Peyer's patch (tissue), 4 donors: ENCODE measurements around the gene STMN3. TPM values are rescaled to one million over a fixed set of nuclear protein-coding genes. Genes with fewer than 3 reads are reported as not detected.

ENCODE experiments used
- DNase-seq, 3 donors: peaks; one replicate each; pipeline ENCODE4 v3.0.0-alpha.2; 2017 to 2019
- H3K27ac ChIP-seq, 4 donors: fragments of 200-600 bp; sonication (generic); one replicate each; pipeline ENCODE4 v1.5.1; 2016 to 2019
- H3K27me3 ChIP-seq, 2 donors: fragments of 200-600 bp; sonication (generic); one replicate each; pipeline ENCODE4 v1.5.1; 2019
- H3K36me3 ChIP-seq, 3 donors: fragments of 200-600 bp; sonication (generic); one replicate each; pipeline ENCODE4 v1.5.1; 2016 to 2019
- H3K4me1 ChIP-seq, 4 donors: fragments of 200-600 bp; sonication (generic); one replicate each; pipeline ENCODE4 v1.5.1; 2016 to 2019
- H3K4me3 ChIP-seq, 4 donors: fragments of 200-600 bp; sonication (generic); 1 replicate in 3 of 4; 2 replicates in 1 of 4; pipeline ENCODE4 v1.5.1; 2016 to 2019; ENCODE audit warnings: mild to moderate bottlenecking in 1 of 4
- H3K9me3 ChIP-seq, 4 donors: fragments of 200-600 bp; sonication (generic); one replicate each; pipeline ENCODE4 v1.5.1; 2016 to 2019; ENCODE audit warnings: mild to moderate bottlenecking in 1 of 4
- POLR2A ChIP-seq, 2 donors: fragments of 450-650 bp; IDR thresholded peaks; one replicate each; pipeline ENCODE4 v1.5.1; 2017; ENCODE audit warnings: antibody characterized with exemption in 2 of 2, mild to moderate bottlenecking in 2 of 2, moderate library complexity in 2 of 2
- total RNA-seq, 4 donors: library from RNA; depleted of rRNA; stranded (reverse); fragments of >200 nt; gene quantifications; one replicate each; pipeline ENCODE4 v1.1.0, GENCODE V29; 2016
- TF ChIP-seq, protein P1 (sequence below), 6 experiments: fragments of 450-650 bp in 4 of 6; fragments of 200-600 bp in 2 of 6; sonication (generic) in 1 of 6; IDR thresholded peaks; one replicate each; pipeline ENCODE4 v1.5.1; 2017 to 2019; ENCODE audit warnings: antibody characterized with exemption in 6 of 6, mild to moderate bottlenecking in 3 of 6, moderate library complexity in 1 of 6

Gene STMN3
- total RNA-seq, 4 donors from 2014 or later: 3.4 to 23.1 (median 5.6) TPM

DNA sequence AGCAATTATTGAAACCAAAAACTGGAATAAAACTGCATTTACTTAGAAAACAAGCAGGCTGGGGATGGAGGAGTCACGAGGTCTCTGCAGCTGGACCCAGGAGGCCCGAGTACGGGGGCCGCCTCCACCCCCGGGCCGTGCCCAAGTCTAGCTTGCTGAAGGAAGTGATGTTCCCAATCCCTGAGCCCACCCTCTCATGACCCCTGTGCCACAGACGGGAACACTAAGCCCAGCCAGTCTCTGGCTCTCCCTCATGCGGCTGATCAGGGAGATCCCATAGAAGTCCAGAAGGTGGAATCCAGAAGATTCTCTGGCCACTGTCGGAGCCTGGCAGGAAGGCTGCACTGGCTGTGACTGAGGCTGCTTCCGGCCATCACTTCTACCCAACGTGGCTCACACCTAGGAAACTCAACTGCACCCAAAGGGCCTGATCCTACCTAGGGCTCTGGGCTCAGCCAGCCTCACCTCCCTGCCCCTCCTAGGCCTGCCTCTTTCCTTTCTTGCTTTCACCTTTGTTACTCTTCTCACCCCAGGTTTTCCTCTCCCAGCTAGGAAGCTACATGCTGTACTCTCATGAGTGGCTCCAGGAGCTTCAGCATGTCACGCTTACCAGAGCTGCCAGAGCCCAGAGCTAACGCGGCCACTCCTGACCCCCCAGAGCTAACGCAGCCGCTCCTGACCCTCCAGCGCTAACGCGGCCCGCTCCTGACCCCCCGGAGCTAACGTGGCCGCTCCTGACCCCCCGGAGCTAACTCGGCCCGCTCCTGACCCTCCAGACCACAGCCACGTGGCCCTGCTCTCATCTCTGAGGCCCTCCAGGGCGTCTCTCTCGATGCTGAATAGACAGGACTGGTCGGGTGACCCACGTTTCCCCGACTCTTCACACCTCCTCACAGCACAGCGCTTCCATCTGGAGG is 54.5 kb downstream of the STMN3 start:
- Histone ChIP-seq H3K4me1 (no peaks in the 10 kb centered on the region), H3K4me3 (no peak overlapping the region), H3K36me3 (peaks cover 0 to 87% (median 3%) of the 10 kb centered on the region in 3 donors), H3K9me3 (no peaks in the 10 kb centered on the region), H3K27me3 (no peaks in the 10 kb centered on the region), H3K27ac (no peak overlapping the region)
- TF ChIP-seq POLR2A (IDR thresholded peaks at IDR 0.05): no peak
- TF ChIP-seq, protein P1, sequence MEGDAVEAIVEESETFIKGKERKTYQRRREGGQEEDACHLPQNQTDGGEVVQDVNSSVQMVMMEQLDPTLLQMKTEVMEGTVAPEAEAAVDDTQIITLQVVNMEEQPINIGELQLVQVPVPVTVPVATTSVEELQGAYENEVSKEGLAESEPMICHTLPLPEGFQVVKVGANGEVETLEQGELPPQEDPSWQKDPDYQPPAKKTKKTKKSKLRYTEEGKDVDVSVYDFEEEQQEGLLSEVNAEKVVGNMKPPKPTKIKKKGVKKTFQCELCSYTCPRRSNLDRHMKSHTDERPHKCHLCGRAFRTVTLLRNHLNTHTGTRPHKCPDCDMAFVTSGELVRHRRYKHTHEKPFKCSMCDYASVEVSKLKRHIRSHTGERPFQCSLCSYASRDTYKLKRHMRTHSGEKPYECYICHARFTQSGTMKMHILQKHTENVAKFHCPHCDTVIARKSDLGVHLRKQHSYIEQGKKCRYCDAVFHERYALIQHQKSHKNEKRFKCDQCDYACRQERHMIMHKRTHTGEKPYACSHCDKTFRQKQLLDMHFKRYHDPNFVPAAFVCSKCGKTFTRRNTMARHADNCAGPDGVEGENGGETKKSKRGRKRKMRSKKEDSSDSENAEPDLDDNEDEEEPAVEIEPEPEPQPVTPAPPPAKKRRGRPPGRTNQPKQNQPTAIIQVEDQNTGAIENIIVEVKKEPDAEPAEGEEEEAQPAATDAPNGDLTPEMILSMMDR (IDR thresholded peaks at IDR 0.05): no peak
- DNase-seq: no peak

DNA sequence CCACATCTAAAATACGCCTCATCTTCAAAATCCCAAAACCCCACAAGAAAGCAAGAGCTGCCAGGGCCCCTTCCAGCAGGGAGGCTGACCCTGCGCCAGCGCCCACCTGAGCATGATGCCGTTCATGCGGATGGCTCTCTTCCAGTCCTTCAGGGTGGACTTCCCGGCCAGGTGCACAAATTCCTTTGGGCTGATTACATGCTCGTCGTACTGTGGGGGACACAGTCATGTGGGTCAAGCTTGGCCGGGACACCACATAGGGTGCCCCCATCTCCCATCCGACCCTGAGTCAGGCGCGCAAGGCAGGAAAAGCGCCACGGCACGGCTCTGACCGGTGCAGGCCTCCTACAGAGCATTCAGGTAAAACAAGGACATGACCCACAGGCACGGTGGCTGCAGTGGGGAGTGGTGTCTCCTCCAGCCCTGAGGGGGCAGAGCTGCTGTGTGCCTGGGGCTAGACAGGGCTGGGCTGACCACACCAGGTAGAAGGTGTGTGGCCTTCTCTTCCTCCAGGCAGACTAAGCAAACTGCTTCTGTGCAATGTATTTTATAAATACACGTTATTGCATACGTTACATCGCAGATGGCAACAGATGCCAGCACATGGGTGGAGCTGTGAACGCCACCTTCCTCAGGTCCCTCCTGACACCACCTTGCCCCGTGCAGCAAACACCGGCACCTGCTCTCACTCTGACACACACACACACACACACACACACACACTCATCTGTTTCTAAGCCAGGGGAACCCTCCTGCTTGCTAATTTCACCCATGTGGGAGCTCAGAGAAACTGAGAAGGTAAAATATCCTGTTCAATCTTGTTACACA is 55.4 kb downstream of the STMN3 start:
- TF ChIP-seq, protein P1 (IDR thresholded peaks at IDR 0.05): no peak
- TF ChIP-seq POLR2A (IDR thresholded peaks at IDR 0.05): no peak
- Histone ChIP-seq H3K27ac (no peak overlapping the region), H3K9me3 (no peaks in the 10 kb centered on the region), H3K27me3 (no peaks in the 10 kb centered on the region), H3K4me3 (no peak overlapping the region), H3K4me1 (no peaks in the 10 kb centered on the region), H3K36me3 (peaks cover 0 to 89% (median 1%) of the 10 kb centered on the region in 3 donors)
- DNase-seq: no peak

DNA sequence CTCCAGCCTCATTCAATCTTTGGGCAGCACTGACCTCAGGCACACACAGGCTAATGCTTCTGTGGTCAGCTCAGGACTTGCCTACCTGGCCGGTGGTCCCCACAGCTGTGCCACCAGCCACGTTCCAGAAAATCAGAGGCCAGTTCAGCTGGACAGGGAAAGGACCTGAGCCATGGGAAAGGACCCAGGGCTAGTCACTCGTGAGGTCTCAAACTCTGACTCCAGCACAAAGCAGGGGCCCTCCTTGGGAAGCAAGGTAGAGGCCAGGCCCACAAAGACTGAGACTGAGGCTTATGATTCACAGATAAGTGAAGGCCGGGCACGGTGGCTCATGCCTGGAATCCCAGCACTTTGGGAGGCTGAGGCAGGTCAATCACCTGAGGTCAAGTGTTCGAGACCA is 56.8 kb downstream of the STMN3 start:
- no peak overlapping the region for H3K27ac ChIP-seq
- no peaks in the 10 kb centered on the region for H3K9me3 ChIP-seq
- DNase-seq: no peak
- H3K4me1 ChIP-seq: no peaks in the 10 kb centered on the region
- peaks cover 0 to 89% (median 0%) of the 10 kb centered on the region in 3 donors for H3K36me3 ChIP-seq
- TF ChIP-seq, protein P1 (IDR thresholded peaks at IDR 0.05): no peak
- TF ChIP-seq POLR2A (IDR thresholded peaks at IDR 0.05): no peak
- H3K4me3 ChIP-seq: no peak overlapping the region
- H3K27me3 ChIP-seq: no peaks in the 10 kb centered on the region

DNA sequence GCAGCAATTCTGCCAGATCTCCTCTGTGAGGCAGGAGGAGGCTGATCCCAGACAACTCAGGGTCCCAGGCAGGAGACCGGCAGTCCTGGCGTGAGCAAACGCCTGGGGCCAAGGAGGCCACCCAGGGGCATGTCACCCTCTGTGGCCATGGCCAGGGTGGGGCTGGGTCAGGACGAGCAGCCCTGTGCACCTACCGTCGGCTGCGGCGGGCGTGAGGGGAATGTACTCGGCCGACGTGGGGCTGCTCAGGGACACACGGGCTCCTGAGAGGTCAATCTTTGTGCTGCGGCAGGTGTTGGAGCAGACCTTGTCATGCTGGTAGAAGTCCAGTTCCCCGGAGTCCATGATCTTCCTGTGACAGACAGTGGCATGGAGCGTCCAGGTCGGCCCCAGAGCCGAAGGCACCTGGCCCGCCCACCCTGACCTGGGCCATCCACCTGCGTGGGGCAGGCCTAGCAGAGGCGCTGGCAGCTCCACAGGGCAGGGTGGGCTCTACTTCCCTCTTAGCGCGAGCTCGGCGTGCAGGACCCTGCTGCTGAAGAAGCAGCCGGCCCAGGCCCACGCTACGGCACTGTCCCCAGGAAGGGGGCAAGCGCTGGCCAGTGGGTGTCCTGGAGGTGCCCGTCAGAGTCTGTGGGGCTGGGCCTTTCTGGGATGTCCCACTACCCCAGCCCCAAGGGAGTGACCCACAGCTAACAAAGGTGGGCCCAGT is 57.7 kb downstream of the STMN3 start:
- Histone ChIP-seq H3K27me3 (no peaks in the 10 kb centered on the region), H3K4me1 (no peaks in the 10 kb centered on the region), H3K36me3 (peaks cover 0 to 87% (median 0%) of the 10 kb centered on the region in 3 donors), H3K9me3 (no peaks in the 10 kb centered on the region), H3K4me3 (no peak overlapping the region), H3K27ac (no peak overlapping the region)
- TF ChIP-seq, protein P1 (IDR thresholded peaks at IDR 0.05): no peak
- no peak for TF ChIP-seq POLR2A (IDR thresholded peaks at IDR 0.05)
- no peak for DNase-seq

DNA sequence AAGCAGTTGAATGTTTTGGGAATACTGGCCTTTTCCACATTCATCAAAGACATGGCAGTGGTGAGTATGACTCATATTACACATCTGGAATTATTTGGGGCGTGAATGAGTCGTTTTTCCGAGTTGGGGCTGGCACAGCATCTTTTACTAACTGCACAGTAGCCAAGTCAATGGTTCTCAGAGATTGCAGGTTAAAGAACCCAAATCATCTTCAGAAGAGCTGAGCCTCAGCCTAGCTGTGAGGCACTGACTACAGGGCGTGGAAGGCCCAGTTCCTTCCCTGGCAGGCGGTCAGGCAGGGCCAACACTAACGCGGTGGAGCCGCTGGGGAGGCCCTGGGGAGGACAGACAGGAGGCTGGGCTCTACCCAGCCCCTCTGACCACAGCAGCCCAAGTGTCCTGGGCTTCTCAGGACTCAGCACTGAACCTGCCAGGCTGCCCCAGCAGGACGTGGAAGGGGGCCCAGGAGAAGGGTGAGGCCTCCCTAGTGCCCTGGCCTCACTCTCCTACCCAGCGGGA is 59.1 kb downstream of the STMN3 start:
- TF ChIP-seq, protein P1 (IDR thresholded peaks at IDR 0.05): no peak
- no peak for TF ChIP-seq POLR2A (IDR thresholded peaks at IDR 0.05)
- H3K9me3 ChIP-seq: no peaks in the 10 kb centered on the region
- H3K27ac ChIP-seq: no peak overlapping the region
- no peak overlapping the region for H3K4me3 ChIP-seq
- H3K36me3 ChIP-seq: peaks cover 0 to 87% (median 0%) of the 10 kb centered on the region in 3 donors
- H3K27me3 ChIP-seq: no peaks in the 10 kb centered on the region
- no peaks in the 10 kb centered on the region for H3K4me1 ChIP-seq
- DNase-seq: no peak
